ENCODE measurements around the gene RPS6KA2.

The RPS6KA2 gene

DNA sequence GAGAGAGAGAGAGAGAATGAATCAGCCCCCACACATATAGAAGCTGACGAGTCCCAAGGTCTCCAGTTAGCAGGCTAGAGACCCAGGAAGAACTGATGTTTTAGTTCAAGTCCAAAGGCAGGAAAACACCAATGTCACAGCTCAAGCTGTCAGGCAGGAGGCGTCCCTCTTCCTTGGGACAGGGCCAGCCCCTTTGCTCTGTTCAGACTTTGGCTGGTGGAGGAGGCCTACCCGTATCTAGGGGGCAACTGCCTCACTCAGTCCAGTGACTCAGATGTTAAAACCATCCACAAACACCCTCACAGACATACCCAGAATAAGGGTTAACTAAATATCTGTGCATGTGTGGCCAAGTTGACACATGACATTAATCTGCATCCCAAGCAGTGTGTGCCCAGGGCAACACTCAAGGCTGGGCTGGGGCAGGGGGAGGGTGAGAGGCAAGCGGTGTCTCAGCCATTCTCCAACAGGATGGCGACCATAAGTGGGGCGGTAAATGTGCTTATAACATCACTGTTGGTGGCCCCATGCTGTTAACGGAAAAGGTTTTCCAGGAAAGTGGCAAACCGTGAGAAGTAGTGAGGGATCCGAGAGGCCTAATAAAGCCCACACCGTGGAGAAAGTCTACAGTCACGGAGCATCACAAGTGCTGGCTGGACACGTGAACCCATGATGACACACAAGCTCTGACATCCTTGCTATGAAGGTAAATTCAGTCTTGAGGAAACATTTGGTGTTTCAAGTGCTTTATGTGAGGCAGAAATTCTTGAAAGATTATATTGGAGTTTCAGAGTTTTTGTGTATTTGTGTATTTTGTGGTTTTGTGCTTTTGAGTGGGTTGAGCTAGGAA lies 68.7 kb downstream of the RPS6KA2 start:
- TF ChIP-seq, protein P1, sequence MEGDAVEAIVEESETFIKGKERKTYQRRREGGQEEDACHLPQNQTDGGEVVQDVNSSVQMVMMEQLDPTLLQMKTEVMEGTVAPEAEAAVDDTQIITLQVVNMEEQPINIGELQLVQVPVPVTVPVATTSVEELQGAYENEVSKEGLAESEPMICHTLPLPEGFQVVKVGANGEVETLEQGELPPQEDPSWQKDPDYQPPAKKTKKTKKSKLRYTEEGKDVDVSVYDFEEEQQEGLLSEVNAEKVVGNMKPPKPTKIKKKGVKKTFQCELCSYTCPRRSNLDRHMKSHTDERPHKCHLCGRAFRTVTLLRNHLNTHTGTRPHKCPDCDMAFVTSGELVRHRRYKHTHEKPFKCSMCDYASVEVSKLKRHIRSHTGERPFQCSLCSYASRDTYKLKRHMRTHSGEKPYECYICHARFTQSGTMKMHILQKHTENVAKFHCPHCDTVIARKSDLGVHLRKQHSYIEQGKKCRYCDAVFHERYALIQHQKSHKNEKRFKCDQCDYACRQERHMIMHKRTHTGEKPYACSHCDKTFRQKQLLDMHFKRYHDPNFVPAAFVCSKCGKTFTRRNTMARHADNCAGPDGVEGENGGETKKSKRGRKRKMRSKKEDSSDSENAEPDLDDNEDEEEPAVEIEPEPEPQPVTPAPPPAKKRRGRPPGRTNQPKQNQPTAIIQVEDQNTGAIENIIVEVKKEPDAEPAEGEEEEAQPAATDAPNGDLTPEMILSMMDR (IDR thresholded peaks at IDR 0.05; ENCODE audit: low read depth, low read length) = no peak
- DNase-seq = no peak
- H3K9me3 ChIP-seq (ENCODE audit: severe bottlenecking) = no peaks in the 10 kb centered on the region
- no peak overlapping the region for H3K27ac ChIP-seq
- H3K4me3 ChIP-seq (ENCODE audit: low read depth, low read length) = no peak overlapping the region
- H3K36me3 ChIP-seq = no peaks in the 10 kb centered on the region
- H3K27me3 ChIP-seq (ENCODE audit: insufficient read depth, low read depth, severe bottlenecking) = no peaks in the 10 kb centered on the region

DNA sequence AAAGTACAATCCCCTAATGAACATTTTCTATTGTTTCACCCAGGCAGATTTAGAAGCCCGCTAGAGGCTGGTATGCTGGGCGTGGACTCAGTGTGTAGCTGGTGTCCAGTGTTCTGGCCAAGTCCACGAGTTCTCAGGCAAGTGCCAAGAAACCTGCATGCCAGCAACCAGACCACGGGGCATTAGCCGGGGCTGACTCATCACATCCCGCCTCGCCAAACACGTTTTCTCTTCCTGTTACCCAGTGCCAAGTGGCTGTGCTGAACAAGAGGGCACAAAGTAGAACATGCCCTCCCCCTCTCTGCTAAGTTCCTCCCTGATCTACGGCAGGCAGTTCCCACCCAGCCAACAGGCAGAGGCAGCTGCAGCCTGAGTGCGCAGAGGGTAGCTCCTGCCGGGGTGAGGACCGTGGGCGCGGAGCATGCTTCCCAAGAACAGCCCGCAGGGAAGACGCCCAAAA lies 70.2 kb downstream of the RPS6KA2 start:
- DNase-seq = no peak
- H3K36me3 ChIP-seq = no peaks in the 10 kb centered on the region
- no peak overlapping the region for H3K27ac ChIP-seq
- H3K9me3 ChIP-seq (ENCODE audit: severe bottlenecking) = no peaks in the 10 kb centered on the region
- TF ChIP-seq, protein P1 (IDR thresholded peaks at IDR 0.05; ENCODE audit: low read depth, low read length) = no peak
- no peaks in the 10 kb centered on the region for H3K27me3 ChIP-seq (ENCODE audit: insufficient read depth, low read depth, severe bottlenecking)
- H3K4me3 ChIP-seq (ENCODE audit: low read depth, low read length) = no peak overlapping the region

DNA sequence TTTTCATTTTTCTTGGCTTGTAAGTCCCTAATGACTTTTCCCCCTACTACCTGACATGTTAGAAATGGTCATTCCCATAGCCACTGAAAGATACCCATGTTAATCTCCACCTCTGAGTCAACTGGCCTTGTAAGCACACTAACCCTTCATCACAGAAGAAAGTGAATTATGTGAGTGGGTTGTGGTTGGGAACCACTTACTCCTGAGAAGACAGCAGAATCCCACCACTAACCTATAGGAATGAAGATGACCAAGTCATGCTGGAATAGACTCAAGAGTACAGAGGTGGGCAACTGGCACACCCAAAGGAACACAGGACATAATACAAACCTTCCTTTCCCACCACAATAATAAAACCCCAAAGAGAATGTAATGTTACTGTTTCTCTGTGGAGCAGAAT lies 70.7 kb downstream of the RPS6KA2 start:
- no peak overlapping the region for H3K4me3 ChIP-seq (ENCODE audit: low read depth, low read length)
- H3K27me3 ChIP-seq (ENCODE audit: insufficient read depth, low read depth, severe bottlenecking) = no peaks in the 10 kb centered on the region
- no peak overlapping the region for H3K27ac ChIP-seq
- H3K9me3 ChIP-seq (ENCODE audit: severe bottlenecking) = no peaks in the 10 kb centered on the region
- no peak for DNase-seq
- TF ChIP-seq, protein P1 (IDR thresholded peaks at IDR 0.05; ENCODE audit: low read depth, low read length) = no peak
- H3K36me3 ChIP-seq = no peaks in the 10 kb centered on the region

DNA sequence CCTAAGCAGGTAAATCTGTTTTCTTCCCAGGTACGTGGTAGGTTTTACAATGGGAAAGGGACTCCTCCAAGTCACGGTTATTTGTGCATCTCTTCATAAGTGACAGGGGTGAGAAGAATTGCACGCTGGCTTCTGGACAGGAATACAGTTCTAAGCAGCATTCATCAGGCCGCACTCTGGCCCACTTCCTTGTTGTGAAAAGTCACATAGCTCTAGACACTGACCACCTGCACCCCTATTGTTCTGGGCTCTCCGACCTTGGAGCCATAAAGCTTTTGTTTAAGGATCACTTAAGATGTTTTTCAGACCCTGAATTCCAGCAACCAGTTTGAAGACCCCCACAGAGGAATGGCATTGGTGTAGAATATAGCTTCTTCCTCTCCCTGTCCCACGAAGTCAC lies 72.0 kb downstream of the RPS6KA2 start:
- no peaks in the 10 kb centered on the region for H3K27me3 ChIP-seq (ENCODE audit: insufficient read depth, low read depth, severe bottlenecking)
- H3K4me3 ChIP-seq (ENCODE audit: low read depth, low read length) = no peak overlapping the region
- H3K9me3 ChIP-seq (ENCODE audit: severe bottlenecking) = no peaks in the 10 kb centered on the region
- H3K27ac ChIP-seq = no peak overlapping the region
- no peak for DNase-seq
- TF ChIP-seq, protein P1 (IDR thresholded peaks at IDR 0.05; ENCODE audit: low read depth, low read length) = no peak
- H3K36me3 ChIP-seq = no peaks in the 10 kb centered on the region

DNA sequence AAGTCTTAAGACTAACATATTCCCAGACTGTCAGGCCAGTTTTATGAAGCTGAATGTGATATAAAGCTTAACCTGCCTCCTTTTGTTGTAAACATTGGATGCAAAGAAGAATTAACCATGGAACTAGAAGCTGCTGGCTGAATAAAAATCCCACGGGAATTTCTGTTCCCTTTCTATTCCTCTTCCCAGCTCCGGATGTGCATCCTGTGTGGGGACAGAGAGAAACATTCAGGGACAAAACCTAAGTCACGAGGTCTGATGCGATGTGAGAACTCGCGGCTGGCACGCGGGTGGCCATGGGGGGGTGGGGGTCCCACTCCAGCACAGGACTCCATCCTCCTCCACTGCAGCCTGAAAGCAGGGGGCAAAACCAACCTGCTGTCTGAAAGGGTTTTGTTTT lies 72.7 kb downstream of the RPS6KA2 start:
- Histone ChIP-seq H3K27me3 (ENCODE audit: insufficient read depth, low read depth, severe bottlenecking) (no peaks in the 10 kb centered on the region), H3K36me3 (no peaks in the 10 kb centered on the region), H3K4me3 (ENCODE audit: low read depth, low read length) (no peak overlapping the region), H3K9me3 (ENCODE audit: severe bottlenecking) (no peaks in the 10 kb centered on the region), H3K27ac (no peak overlapping the region)
- no peak for DNase-seq
- TF ChIP-seq, protein P1 (IDR thresholded peaks at IDR 0.05; ENCODE audit: low read depth, low read length) = no peak
